Measurements from ENCODE around the gene RBM15.

Gene RBM15

GRCh38 chr1:110300412-110301085 lies 38.6 kb upstream of the RBM15 start:
- Histone ChIP-seq H3K9me3 (ENCODE audit: low read depth, low read length) (no peaks in the 10 kb centered on the region), H3K9ac (ENCODE audit: insufficient read length) (no peak overlapping the region), H3K27ac (no peak overlapping the region), H3K4me3 (no peak overlapping the region), H3K36me3 (ENCODE audit: insufficient read depth, low read length) (no peaks in the 10 kb centered on the region)
- TF ChIP-seq EZH2 (IDR thresholded peaks at IDR 0.05) (no peak), POLR2AphosphoS5 (IDR thresholded peaks at IDR 0.05; ENCODE audit: borderline replicate concordance, low read depth, low read length) (no peak), FOXP2 (optimal IDR thresholded peaks at IDR 0.05; ENCODE audit: control extremely low read depth, extremely low read length, insufficient read depth) (no peak)
- no peak for DNase-seq (ENCODE audit: low read depth, low spot score)

- H3K9me3 ChIP-seq (ENCODE audit: low read depth, low read length): no peaks in the 10 kb centered on the region
- no peak for DNase-seq (ENCODE audit: low read depth, low spot score)
- H3K9ac ChIP-seq (ENCODE audit: insufficient read length): no peak overlapping the region
- H3K27ac ChIP-seq: no peak overlapping the region
- TF ChIP-seq POLR2AphosphoS5 (IDR thresholded peaks at IDR 0.05; ENCODE audit: borderline replicate concordance, low read depth, low read length): no peak
- TF ChIP-seq FOXP2 (optimal IDR thresholded peaks at IDR 0.05; ENCODE audit: control extremely low read depth, extremely low read length, insufficient read depth): no peak
- no peak for TF ChIP-seq EZH2 (IDR thresholded peaks at IDR 0.05)
- H3K4me3 ChIP-seq: no peak overlapping the region
- no peaks in the 10 kb centered on the region for H3K36me3 ChIP-seq (ENCODE audit: insufficient read depth, low read length)
These were observed 36.3 kb upstream of the RBM15 start for GRCh38 chr1:110302836-110303235.

- Histone ChIP-seq H3K27ac (no peak overlapping the region), H3K9me3 (ENCODE audit: low read depth, low read length) (no peaks in the 10 kb centered on the region), H3K36me3 (ENCODE audit: insufficient read depth, low read length) (no peaks in the 10 kb centered on the region), H3K4me3 (no peak overlapping the region), H3K9ac (ENCODE audit: insufficient read length) (no peak overlapping the region)
- DNase-seq (ENCODE audit: low read depth, low spot score): no peak
- TF ChIP-seq POLR2AphosphoS5 (IDR thresholded peaks at IDR 0.05; ENCODE audit: borderline replicate concordance, low read depth, low read length) (no peak), FOXP2 (optimal IDR thresholded peaks at IDR 0.05; ENCODE audit: control extremely low read depth, extremely low read length, insufficient read depth) (no peak), EZH2 (IDR thresholded peaks at IDR 0.05) (no peak)
These were observed 33.2 kb upstream of the RBM15 start for GRCh38 chr1:110305900-110306420.

- Histone ChIP-seq H3K9ac (ENCODE audit: insufficient read length) (no peak overlapping the region), H3K9me3 (ENCODE audit: low read depth, low read length) (no peaks in the 10 kb centered on the region), H3K27ac (no peak overlapping the region), H3K4me3 (no peak overlapping the region), H3K36me3 (ENCODE audit: insufficient read depth, low read length) (no peaks in the 10 kb centered on the region)
- TF ChIP-seq FOXP2 (optimal IDR thresholded peaks at IDR 0.05; ENCODE audit: control extremely low read depth, extremely low read length, insufficient read depth) (no peak), EZH2 (IDR thresholded peaks at IDR 0.05) (no peak), POLR2AphosphoS5 (IDR thresholded peaks at IDR 0.05; ENCODE audit: borderline replicate concordance, low read depth, low read length) (no peak)
- no peak for DNase-seq (ENCODE audit: low read depth, low spot score)
These were observed 31.8 kb upstream of the RBM15 start for GRCh38 chr1:110307239-110307974.

- Histone ChIP-seq H3K9me3 (ENCODE audit: low read depth, low read length) (no peaks in the 10 kb centered on the region), H3K36me3 (ENCODE audit: insufficient read depth, low read length) (no peaks in the 10 kb centered on the region), H3K4me3 (no peak overlapping the region), H3K9ac (ENCODE audit: insufficient read length) (no peak overlapping the region), H3K27ac (no peak overlapping the region)
- no peak for DNase-seq (ENCODE audit: low read depth, low spot score)
- no peak for TF ChIP-seq POLR2AphosphoS5 (IDR thresholded peaks at IDR 0.05; ENCODE audit: borderline replicate concordance, low read depth, low read length)
- TF ChIP-seq FOXP2 (optimal IDR thresholded peaks at IDR 0.05; ENCODE audit: control extremely low read depth, extremely low read length, insufficient read depth): no peak
- TF ChIP-seq EZH2 (IDR thresholded peaks at IDR 0.05): no peak
These were observed 30.9 kb upstream of the RBM15 start for GRCh38 chr1:110308247-110308646.

- Histone ChIP-seq H3K4me3 (no peak overlapping the region), H3K27ac (no peak overlapping the region), H3K9me3 (ENCODE audit: low read depth, low read length) (no peaks in the 10 kb centered on the region), H3K9ac (ENCODE audit: insufficient read length) (no peak overlapping the region), H3K36me3 (ENCODE audit: insufficient read depth, low read length) (no peaks in the 10 kb centered on the region)
- TF ChIP-seq FOXP2 (optimal IDR thresholded peaks at IDR 0.05; ENCODE audit: control extremely low read depth, extremely low read length, insufficient read depth): no peak
- TF ChIP-seq EZH2 (IDR thresholded peaks at IDR 0.05): no peak
- no peak for TF ChIP-seq POLR2AphosphoS5 (IDR thresholded peaks at IDR 0.05; ENCODE audit: borderline replicate concordance, low read depth, low read length)
- no peak for DNase-seq (ENCODE audit: low read depth, low spot score)
These were observed 30.0 kb upstream of the RBM15 start for GRCh38 chr1:110309139-110309538.

- Histone ChIP-seq H3K36me3 (ENCODE audit: insufficient read depth, low read length) (no peaks in the 10 kb centered on the region), H3K27ac (no peak overlapping the region), H3K9me3 (ENCODE audit: low read depth, low read length) (no peaks in the 10 kb centered on the region), H3K4me3 (no peak overlapping the region), H3K9ac (ENCODE audit: insufficient read length) (no peak overlapping the region)
- no peak for TF ChIP-seq EZH2 (IDR thresholded peaks at IDR 0.05)
- DNase-seq (ENCODE audit: low read depth, low spot score): no peak
These were observed 29.4 kb upstream of the RBM15 start for GRCh38 chr1:110309767-110310166.

GRCh38 chr1:110310300-110310699 lies 28.9 kb upstream of the RBM15 start:
- no peak for DNase-seq (ENCODE audit: low read depth, low spot score)
- H3K9ac ChIP-seq (ENCODE audit: insufficient read length): no peak overlapping the region
- H3K27ac ChIP-seq: no peak overlapping the region
- H3K4me3 ChIP-seq: no peak overlapping the region
- no peaks in the 10 kb centered on the region for H3K9me3 ChIP-seq (ENCODE audit: low read depth, low read length)
- H3K36me3 ChIP-seq (ENCODE audit: insufficient read depth, low read length): no peaks in the 10 kb centered on the region
- TF ChIP-seq EZH2 (IDR thresholded peaks at IDR 0.05) (no peak), FOXP2 (optimal IDR thresholded peaks at IDR 0.05; ENCODE audit: control extremely low read depth, extremely low read length, insufficient read depth) (no peak), POLR2AphosphoS5 (IDR thresholded peaks at IDR 0.05; ENCODE audit: borderline replicate concordance, low read depth, low read length) (no peak)
